B cell (primary cell): Measurements from ENCODE around the gene DENND2C. TPM values are rescaled to one million over a fixed set of nuclear protein-coding genes. Genes with fewer than 3 reads are reported as not detected.

Experiments
- ATAC-seq: fragments of 200-7000 bp; cut with Tn5 transposase; one replicate; pipeline ENCODE4 v1.10.0; 2021; ENCODE audit warnings: low read depth, mild to moderate bottlenecking, moderate number of reproducible peaks, moderate library complexity
- CTCF ChIA-PET: fragments of 350-600 bp; sonication (Branson Sonifier 250); formaldehyde crosslinking; loops from one replicate; lab custom pipeline; 2021; ENCODE audit warnings: antibody characterized with exemption, inconsistent platforms; lab: Charles Lee
- POLR2A ChIA-PET: fragments of 350-600 bp; sonication (Branson Sonifier 250); formaldehyde crosslinking; loops from one replicate; lab custom pipeline; 2021; ENCODE audit warnings: antibody characterized with exemption; lab: Charles Lee
- DNase-seq: peaks from one replicate; pipeline ENCODE4 v3.0.0; 2013
- H2AFZ ChIP-seq: 2 replicates; pipeline ENCODE4 v1.6.1; 2012; ENCODE audit warnings: mild to moderate bottlenecking, low read depth, low read length; ENCODE audit not compliant: insufficient read depth, poor library complexity, severe bottlenecking
- H3K27ac ChIP-seq, 2 donors: 1 replicate in 1 of 2; 2 replicates in 1 of 2; pipeline ENCODE4 v1.5.1; 2012 to 2013; ENCODE audit warnings: low read length in 2 of 2, mild to moderate bottlenecking in 2 of 2, moderate library complexity in 1 of 2
- H3K27me3 ChIP-seq, 4 experiments: fragments of 200-600 bp in 1 of 4; sonication (generic) in 1 of 4; replicated peaks in 1 of 4; 1 replicate in 2 of 4; 2 replicates in 2 of 4; pipeline versions ENCODE4 v1.6.1 to v1.7.0; 2013 to 2016; ENCODE audit warnings: low read length in 3 of 4, mild to moderate bottlenecking in 2 of 4, mixed read lengths in 1 of 4, moderate library complexity in 1 of 4; ENCODE audit not compliant: insufficient read depth in 4 of 4, control insufficient read depth in 3 of 4; ENCODE audit errors: control extremely low read depth in 1 of 4
- H3K36me3 ChIP-seq, 2 experiments: replicated peaks in 1 of 2; 1 replicate in 1 of 2; 2 replicates in 1 of 2; pipeline versions ENCODE4 v1.6.1 to v1.7.1; 2013; ENCODE audit warnings: low read length in 1 of 2; ENCODE audit not compliant: insufficient read depth in 2 of 2, control insufficient read depth in 1 of 2; ENCODE audit errors: control extremely low read depth in 1 of 2, extremely low read depth in 1 of 2
- H3K4me1 ChIP-seq, 2 donors: fragments of 200-600 bp in 1 of 2; sonication (generic) in 1 of 2; 1 replicate in 1 of 2; 2 replicates in 1 of 2; pipeline versions ENCODE4 v1.5.1 to v1.6.1; 2013 to 2017; ENCODE audit warnings: low read length in 2 of 2; ENCODE audit not compliant: control insufficient read depth in 2 of 2, insufficient read depth in 2 of 2
- H3K4me2 ChIP-seq: replicated peaks from 2 replicates; pipeline ENCODE3; 2012; ENCODE audit warnings: mild to moderate bottlenecking, low read depth, low read length; ENCODE audit not compliant: poor library complexity, severe bottlenecking
- H3K4me3 ChIP-seq, 5 experiments: fragments of 200-600 bp in 1 of 5; sonication (generic) in 1 of 5; 1 replicate in 3 of 5; 2 replicates in 2 of 5; pipeline versions ENCODE4 v1.5.1 to v1.7.0; 2011 to 2016; ENCODE audit warnings: low read length in 4 of 5, mild to moderate bottlenecking in 4 of 5, low read depth in 2 of 5, control low read depth in 1 of 5, moderate library complexity in 1 of 5; ENCODE audit not compliant: insufficient read depth in 1 of 5; ENCODE audit errors: control extremely low read depth in 1 of 5, extremely low read depth in 1 of 5
- H3K79me2 ChIP-seq: fragments of 200-600 bp; sonication (generic); one replicate; pipeline ENCODE4 v1.6.0; 2016; ENCODE audit warnings: low read length; ENCODE audit not compliant: control insufficient read depth, insufficient read depth
- H3K9ac ChIP-seq: fragments of 200-600 bp; sonication (generic); 2 replicates; pipeline ENCODE4 v1.6.1; 2017; ENCODE audit warnings: mild to moderate bottlenecking, low read length, moderate library complexity
- H3K9me3 ChIP-seq, 3 donors: one replicate each; pipeline versions ENCODE4 v1.6.1 to v1.7.1; 2013; ENCODE audit warnings: low read length in 2 of 3; ENCODE audit not compliant: control insufficient read depth in 2 of 3, insufficient read depth in 1 of 3; ENCODE audit errors: control extremely low read depth in 1 of 3
- H4K20me1 ChIP-seq: 2 replicates; pipeline ENCODE4 v1.6.0; 2012; ENCODE audit warnings: mild to moderate bottlenecking, low read length; ENCODE audit not compliant: insufficient read depth, control insufficient read depth, poor library complexity, severe bottlenecking
- H3K27ac Mint-ChIP-seq: one replicate; pipeline ENCODE4 v1.8.0; 2021; ENCODE audit warnings: mixed read lengths
- H3K27me3 Mint-ChIP-seq: one replicate; pipeline ENCODE4 v1.8.0; 2021; ENCODE audit warnings: mixed read lengths
- H3K4me1 Mint-ChIP-seq: one replicate; pipeline ENCODE4 v1.8.0; 2021; ENCODE audit warnings: mixed read lengths
- H3K4me3 Mint-ChIP-seq: one replicate; pipeline ENCODE4 v1.8.0; 2021; ENCODE audit warnings: mixed read lengths
- H3K9me3 Mint-ChIP-seq: one replicate; pipeline ENCODE4 v1.8.0; 2022; ENCODE audit warnings: mixed read lengths; ENCODE audit not compliant: insufficient read depth
- CTCF ChIP-seq: fragments of 200-600 bp; IDR thresholded peaks from one replicate; pipeline ENCODE4 v1.8.0; 2022; ENCODE audit warnings: antibody characterized with exemption, mild to moderate bottlenecking
- EZH2 ChIP-seq: IDR thresholded peaks from 2 replicates; pipeline ENCODE4 v1.6.1; 2012; ENCODE audit warnings: borderline replicate concordance, low read depth, mild to moderate bottlenecking, moderate library complexity, low read length; ENCODE audit not compliant: insufficient read depth, poor library complexity, severe bottlenecking
- WGBS: methylation state at CpG from one replicate; pipeline ENCODE4 v1.1.5; 2013; ENCODE audit warnings: missing lambda C conversion rate; ENCODE audit not compliant: insufficient coverage; 5-methylcytosine and 5-hydroxymethylcytosine counted together
- intact Hi-C: fragments of 100-400 bp; cut with micrococcal nuclease; formaldehyde crosslinking; loops from one replicate; pipeline ENCODE4 v1.10.0; 2022
- polyA plus RNA-seq: library from polyadenylated mRNA; depleted of rRNA; stranded (reverse); fragments of >200 nt; gene quantifications from 2 replicates; pipeline ENCODE4 v1.2.3, GENCODE V29; 2012
- total RNA-seq, 2 donors: library from RNA; stranded (reverse); fragments of 120-200 nt in 1 of 2; gene quantifications; 1 replicate in 1 of 2; 2 replicates in 1 of 2; pipeline versions ENCODE4 v1.2.3 to v1.2.4, GENCODE V29; 2013 to 2022

DENND2C gene
- total and polyA plus RNA-seq, 2 donors (not counting 1 experiment from before 2014, with no cell fraction given) = 0.18 to 0.76 TPM

- intact Hi-C loops = no loop called here
- POLR2A ChIA-PET = no interaction called here
- H3K27me3 Mint-ChIP-seq = peaks cover 6% of the 10 kb centered on the region
These were observed 18.0 kb downstream of the DENND2C start for GRCh38 chr1:114651893-114652292.

GRCh38 chr1:114648503-114648902 lies 21.3 kb downstream of the DENND2C start:
- no peak overlapping the region for H3K4me3 ChIP-seq
- Mint-ChIP-seq H3K9me3 (no peaks in the 10 kb centered on the region), H3K4me1 (no peaks in the 10 kb centered on the region), H3K27ac (no peak overlapping the region), H3K4me3 (no peak overlapping the region), H3K27me3 (peaks cover 3% of the 10 kb centered on the region)
- H3K4me2 ChIP-seq = no peak overlapping the region
- no peaks in the 10 kb centered on the region for H3K4me1 ChIP-seq
- peaks cover 0 to 3% (median 0%) of the 10 kb centered on the region in 4 experiments for H3K27me3 ChIP-seq
- TF ChIP-seq CTCF = no peak
- TF ChIP-seq EZH2 = no peak
- no CpG with 5 or more reads among the region's 1 CpG for WGBS
- ATAC-seq (no peak), DNase-seq (no peak)
- H3K36me3 ChIP-seq = no peaks in the 10 kb centered on the region
- POLR2A ChIA-PET = no interaction called here
- no peak overlapping the region for H3K27ac ChIP-seq
- no peaks in the 10 kb centered on the region for H3K9me3 ChIP-seq
- no peaks in the 10 kb centered on the region for H3K79me2 ChIP-seq
- no peaks in the 10 kb centered on the region for H4K20me1 ChIP-seq
- no peak overlapping the region for H2AFZ ChIP-seq
- H3K9ac ChIP-seq = no peak overlapping the region
- CTCF ChIA-PET = no interaction called here
- intact Hi-C loops = no loop called here

More at GRCh38 chr1:114651893-114652292, 18.0 kb downstream of the DENND2C start:
- no peak for ATAC-seq
- no peaks in the 10 kb centered on the region for H4K20me1 ChIP-seq
- H3K4me3 ChIP-seq = no peak overlapping the region
- Mint-ChIP-seq H3K9me3 (no peaks in the 10 kb centered on the region), H3K4me3 (no peak overlapping the region), H3K4me1 (no peaks in the 10 kb centered on the region), H3K27ac (no peak overlapping the region)
- CTCF ChIA-PET = no interaction called here
- no peaks in the 10 kb centered on the region for H3K9me3 ChIP-seq
- H3K27me3 ChIP-seq = peaks cover 0 to 3% (median 1%) of the 10 kb centered on the region in 4 experiments
- no peaks in the 10 kb centered on the region for H3K36me3 ChIP-seq
- H2AFZ ChIP-seq = no peak overlapping the region
- no peak overlapping the region for H3K27ac ChIP-seq
- H3K79me2 ChIP-seq = no peaks in the 10 kb centered on the region
- no peak overlapping the region for H3K4me2 ChIP-seq
- TF ChIP-seq CTCF = no peak
- no peak for TF ChIP-seq EZH2
- no peak for DNase-seq
- H3K4me1 ChIP-seq = no peaks in the 10 kb centered on the region
- 100% methylated on average over 1 of the region's 2 CpGs for WGBS
- no peak overlapping the region for H3K9ac ChIP-seq
